ENCODE results near the gene SYTL2. TPM values are rescaled to one million over a fixed set of nuclear protein-coding genes. Genes with fewer than 3 reads are reported as not detected.

Gene SYTL2
- total RNA-seq, 1 donor from 2014 or later = 24.6 TPM

Other genes starting within 250 kb of the SYTL2 start
- gene DLG2, start 183.8 kb downstream of the SYTL2 start, total RNA-seq = 17.3 TPM
- gene TMEM126B, start 182.5 kb downstream of the SYTL2 start, total RNA-seq = 40.5 TPM
- gene TMEM126A, start 163.2 kb downstream of the SYTL2 start, total RNA-seq = 23.3 TPM
- gene CREBZF, start 146.0 kb downstream of the SYTL2 start, total RNA-seq = 57.8 TPM
- gene CCDC89, start 124.9 kb downstream of the SYTL2 start, total RNA-seq = 1.2 TPM
- gene CCDC83, start 44.2 kb upstream of the SYTL2 start, total RNA-seq = not detected